ENCODE results near the gene ENPP5. TPM values are rescaled to one million over a fixed set of nuclear protein-coding genes. Genes with fewer than 3 reads are reported as not detected.
"Not testable (repeated sequence)": the region's sequence is repeated elsewhere in the genome, so short reads cannot be mapped to it uniquely, and the experiment has no call there.

ENPP5 gene
- total RNA-seq, 4 donors from 2014 or later, result 0.47 to 2.6 (median 1.3) TPM

GRCh38 chr6:46130666-46131065 lies 40.1 kb downstream of the ENPP5 start:
- no peaks in the 10 kb centered on the region for H3K36me3 ChIP-seq
- H3K4me3 ChIP-seq, result peak overlapping the region; percentile 52 to 76
- ATAC-seq, result no peak
- no peaks in the 10 kb centered on the region for H3K9me3 ChIP-seq
- TF ChIP-seq EP300 (IDR thresholded peaks at IDR 0.05) (no peak), POLR2A (IDR thresholded peaks at IDR 0.05) (no peak), CTCF (IDR thresholded peaks at IDR 0.05) (no peak), POLR2AphosphoS5 (IDR thresholded peaks at IDR 0.05) (no peak)
- H3K27ac ChIP-seq, result peak overlapping the region; percentile 3 to 83 (median 78)
- WGBS, 2 donors (ENCODE audit: low coverage in 1 of 2), result 32 to 33% methylated on average over 4 of the region's 4 CpGs
- no peaks in the 10 kb centered on the region for H3K27me3 ChIP-seq
- peaks cover 4 to 38% (median 6%) of the 10 kb centered on the region in 3 donors for H3K4me1 ChIP-seq

GRCh38 chr6:46129629-46130511 lies 40.9 kb downstream of the ENPP5 start, which contains the start of gene ENPP4:
TSS of gene ENPP4 (plus strand) at chr6:46129989. CDS start at chr6:46139584, 9,595 bp downstream.
- TF ChIP-seq CTCF (IDR thresholded peaks at IDR 0.05) (peak in 1 of 4 experiments; percentile 38), POLR2AphosphoS5 (IDR thresholded peaks at IDR 0.05) (peak; percentile 75), EP300 (IDR thresholded peaks at IDR 0.05) (no peak), POLR2A (IDR thresholded peaks at IDR 0.05) (peak; percentile 71 to 88)
- no peaks in the 10 kb centered on the region for H3K9me3 ChIP-seq
- peak; percentile 100 for ATAC-seq

GRCh38 chr6:46129291-46129628 lies 41.5 kb downstream of the ENPP5 start:
- ATAC-seq, result no peak
- Histone ChIP-seq H3K4me3 (peak overlapping the region; percentile 52 to 76), H3K27ac (peak overlapping the region; percentile 11 to 83 (median 78)), H3K9me3 (no peaks in the 10 kb centered on the region), H3K36me3 (no peaks in the 10 kb centered on the region), H3K4me1 (peaks cover 4 to 38% (median 6%) of the 10 kb centered on the region in 3 donors), H3K27me3 (no peaks in the 10 kb centered on the region)
- WGBS, 2 donors (ENCODE audit: low coverage in 1 of 2), result 4 to 5% methylated on average over 8 to 10 of the region's 10 CpGs
- TF ChIP-seq EP300 (IDR thresholded peaks at IDR 0.05) (no peak), CTCF (IDR thresholded peaks at IDR 0.05) (no peak), POLR2A (IDR thresholded peaks at IDR 0.05) (no peak), POLR2AphosphoS5 (IDR thresholded peaks at IDR 0.05) (no peak)

More at GRCh38 chr6:46129629-46130511, 40.9 kb downstream of the ENPP5 start, which contains the start of gene ENPP4:
- no peaks in the 10 kb centered on the region for H3K27me3 ChIP-seq
- peak within 1 kb of the TSS; percentile 11 to 83 (median 78) for H3K27ac ChIP-seq
- H3K4me3 ChIP-seq, result peak within 1 kb of the TSS; percentile 52 to 76
- WGBS, 2 donors (ENCODE audit: low coverage in 1 of 2), result 0% methylated on average over 2 to 10 of the region's 61 CpGs
- H3K36me3 ChIP-seq, result no peaks in the 10 kb centered on the region
- peaks cover 4 to 38% (median 6%) of the 10 kb centered on the region in 3 donors for H3K4me1 ChIP-seq

- Histone ChIP-seq H3K36me3 (no peaks in the 10 kb centered on the region), H3K27ac (no peak overlapping the region), H3K9me3 (no peaks in the 10 kb centered on the region), H3K4me3 (no peak overlapping the region), H3K4me1 (peaks cover 4 to 33% (median 6%) of the 10 kb centered on the region in 3 donors), H3K27me3 (no peaks in the 10 kb centered on the region)
- no peak for ATAC-seq
- TF ChIP-seq EP300 (IDR thresholded peaks at IDR 0.05) (no peak), CTCF (IDR thresholded peaks at IDR 0.05) (no peak), POLR2A (IDR thresholded peaks at IDR 0.05) (no peak), POLR2AphosphoS5 (IDR thresholded peaks at IDR 0.05) (no peak)
- 75 to 81% methylated on average over 3 of the region's 3 CpGs for WGBS, 2 donors (ENCODE audit: low coverage in 1 of 2)
Measured at GRCh38 chr6:46128476-46128875, 42.3 kb downstream of the ENPP5 start.

GRCh38 chr6:46119679-46120078 lies 51.1 kb downstream of the ENPP5 start:
- H3K4me3 ChIP-seq, H3K4me1 ChIP-seq, H3K36me3 ChIP-seq, H3K27ac ChIP-seq, H3K9me3 ChIP-seq, H3K27me3 ChIP-seq, ATAC-seq: not testable (repeated sequence)
- WGBS, 2 donors (ENCODE audit: low coverage in 1 of 2), result 56% methylated on average over 3 of the region's 5 CpGs; no CpG with 5 or more reads in 1 of the 2 donors

Data from gastroesophageal sphincter (tissue), 4 donors.